Liver (tissue), 9 donors: Measurements from ENCODE around the gene ADRA1B. TPM values are rescaled to one million over a fixed set of nuclear protein-coding genes. Genes with fewer than 3 reads are reported as not detected.

Experiments used
- DNase-seq: peaks from one replicate; pipeline ENCODE4 v3.0.0-alpha.2; 2017; ENCODE audit warnings: low spot score
- H3K27ac ChIP-seq, 2 donors: one replicate each; pipeline ENCODE4 v1.7.0; 2013; ENCODE audit warnings: inconsistent platforms in 2 of 2, low read length in 2 of 2, control low read depth in 1 of 2, low read depth in 1 of 2, mild to moderate bottlenecking in 1 of 2
- H3K27me3 ChIP-seq, 4 donors: one replicate each; pipeline versions ENCODE4 v1.6.1 to v1.7.0; 2013; ENCODE audit warnings: low read length in 3 of 4, inconsistent platforms in 1 of 4, mild to moderate bottlenecking in 1 of 4, moderate library complexity in 1 of 4; ENCODE audit not compliant: control insufficient read depth in 4 of 4, insufficient read depth in 4 of 4
- H3K36me3 ChIP-seq, 4 donors: one replicate each; pipeline versions ENCODE4 v1.6.1 to v1.7.0; 2013; ENCODE audit warnings: low read length in 3 of 4, mild to moderate bottlenecking in 3 of 4, low read depth in 1 of 4, moderate library complexity in 1 of 4; ENCODE audit not compliant: control insufficient read depth in 4 of 4, insufficient read depth in 3 of 4
- H3K4me1 ChIP-seq, 4 donors: one replicate each; pipeline versions ENCODE4 v1.6.1 to v1.7.0; 2013; ENCODE audit warnings: low read length in 3 of 4, mild to moderate bottlenecking in 3 of 4, moderate library complexity in 1 of 4; ENCODE audit not compliant: control insufficient read depth in 4 of 4, insufficient read depth in 4 of 4
- H3K4me3 ChIP-seq, 3 donors: one replicate each; pipeline versions ENCODE4 v1.6.1 to v1.7.0; 2013; ENCODE audit warnings: low read length in 3 of 3, control low read depth in 1 of 3, low read depth in 1 of 3, mild to moderate bottlenecking in 1 of 3
- H3K9ac ChIP-seq, 2 donors: one replicate each; pipeline ENCODE4 v1.7.0; 2013; ENCODE audit warnings: low read length in 2 of 2, mild to moderate bottlenecking in 2 of 2, moderate library complexity in 2 of 2, control low read depth in 1 of 2, low read depth in 1 of 2
- H3K9me3 ChIP-seq, 4 donors: one replicate each; pipeline versions ENCODE4 v1.6.1 to v1.7.0; 2013; ENCODE audit warnings: low read length in 3 of 4; ENCODE audit not compliant: control insufficient read depth in 4 of 4
- EGR1 ChIP-seq, 2 donors: IDR thresholded peaks; 2 replicates each; pipeline ENCODE4 v1.6.1; 2016 to 2018; ENCODE audit warnings: antibody characterized with exemption in 2 of 2, low read depth in 2 of 2
- FOXA2 ChIP-seq: IDR thresholded peaks from 2 replicates; pipeline ENCODE4 v1.6.1; 2016; ENCODE audit warnings: antibody characterized with exemption
- HNF4G ChIP-seq: IDR thresholded peaks from 2 replicates; pipeline ENCODE4 v1.6.1; 2016; ENCODE audit warnings: antibody characterized with exemption
- NR2F2 ChIP-seq: IDR thresholded peaks from 2 replicates; pipeline ENCODE4 v1.6.1; 2016; ENCODE audit warnings: antibody characterized with exemption
- RXRA ChIP-seq, 2 donors: IDR thresholded peaks; 2 replicates each; pipeline ENCODE4 v1.6.1; 2017 to 2018; ENCODE audit warnings: antibody characterized with exemption in 2 of 2, mild to moderate bottlenecking in 1 of 2
- SP1 ChIP-seq: IDR thresholded peaks from 2 replicates; pipeline ENCODE4 v1.6.1; 2018; ENCODE audit warnings: antibody characterized with exemption, mild to moderate bottlenecking
- WGBS: extraction: QIAGEN DNeasy Blood & Tissue Kit; methylation state at CpG from one replicate; pipeline ENCODE4 v1.1.7; 2013; 5-methylcytosine and 5-hydroxymethylcytosine counted together
- polyA plus RNA-seq, 2 donors: library from polyadenylated mRNA; stranded (reverse) in 1 of 2; unstranded in 1 of 2; fragments of 200-250 nt in 1 of 2; fragments of >200 nt in 1 of 2; fragmentation: Nextera tagmentation in 1 of 2; extraction: Ambion mirVana in 1 of 2; gene quantifications; one replicate each; pipeline versions ENCODE4 v1.2.1 to v1.2.3, GENCODE V29; 2013 to 2015
- total RNA-seq, 2 donors: library from RNA; depleted of rRNA; stranded (reverse); fragments of >200 nt; gene quantifications; one replicate each; pipeline ENCODE4 v1.2.3, GENCODE V29; 2014
- TF ChIP-seq, protein P1 (sequence below): IDR thresholded peaks from 2 replicates; pipeline ENCODE4 v1.6.1; 2016; ENCODE audit warnings: antibody characterized with exemption, mild to moderate bottlenecking
- TF ChIP-seq, protein P2 (sequence below): IDR thresholded peaks from 2 replicates; pipeline ENCODE4 v1.6.1; 2016; ENCODE audit warnings: antibody characterized with exemption
- TF ChIP-seq, protein P3 (sequence below): IDR thresholded peaks from 2 replicates; pipeline ENCODE4 v1.6.1; 2016; ENCODE audit warnings: antibody characterized with exemption
- donor health status: healthy.
- donor health status: healthy.
- donor health status: healthy.
- donor health status: healthy.
- donor health status: healthy.

Gene ADRA1B
- total and polyA plus RNA-seq, 4 donors: 0.70 to 13.1 (median 8.2) TPM

DNA sequence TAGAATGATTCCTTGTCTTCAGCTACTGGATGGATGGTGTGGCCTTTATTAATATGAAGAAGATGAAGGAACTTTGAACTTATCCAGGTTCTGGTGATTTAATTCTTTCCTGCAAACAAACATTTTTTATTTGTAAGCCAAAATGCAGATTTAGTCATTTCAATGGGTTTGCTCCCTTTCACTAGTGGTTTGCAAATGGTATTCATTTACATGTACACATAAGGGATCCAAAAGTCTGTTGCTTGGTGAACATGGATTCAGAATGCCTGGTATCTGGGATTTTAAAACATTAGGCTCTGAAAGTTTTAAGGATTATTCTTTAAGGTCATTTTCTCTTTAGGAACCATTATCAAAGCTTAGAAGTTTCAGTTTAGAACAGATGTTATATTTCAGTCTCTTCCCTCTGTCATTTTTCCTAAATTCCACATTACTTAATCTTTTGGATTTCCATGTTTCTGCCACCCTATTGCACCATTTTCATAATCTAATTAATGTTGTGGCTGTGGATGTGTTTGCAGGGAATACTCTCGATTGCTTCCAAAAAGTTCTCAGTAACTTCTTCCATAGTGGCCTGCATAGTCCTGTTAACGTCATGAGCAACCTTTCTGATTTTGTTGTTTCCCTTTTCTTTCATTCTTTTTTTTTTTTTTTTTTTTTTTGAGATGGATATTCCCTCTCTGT is 102.8 kb downstream of the ADRA1B start:
- Histone ChIP-seq H3K9ac (no peak overlapping the region), H3K4me3 (no peak overlapping the region), H3K4me1 (peaks cover 0 to 7% (median 3%) of the 10 kb centered on the region in 4 donors), H3K27me3 (no peaks in the 10 kb centered on the region), H3K9me3 (no peaks in the 10 kb centered on the region), H3K36me3 (peaks cover 0 to 13% (median 4%) of the 10 kb centered on the region in 4 donors), H3K27ac (no peak overlapping the region)
- 93% methylated on average over 2 of the region's 2 CpGs for WGBS
- TF ChIP-seq NR2F2 (no peak), RXRA (IDR thresholded peaks at IDR 0.05) (no peak), EGR1 (IDR thresholded peaks at IDR 0.05; ENCODE audit: low read depth in 2 of 2) (no peak), HNF4G (no peak), SP1 (no peak)
- TF ChIP-seq, protein P1, sequence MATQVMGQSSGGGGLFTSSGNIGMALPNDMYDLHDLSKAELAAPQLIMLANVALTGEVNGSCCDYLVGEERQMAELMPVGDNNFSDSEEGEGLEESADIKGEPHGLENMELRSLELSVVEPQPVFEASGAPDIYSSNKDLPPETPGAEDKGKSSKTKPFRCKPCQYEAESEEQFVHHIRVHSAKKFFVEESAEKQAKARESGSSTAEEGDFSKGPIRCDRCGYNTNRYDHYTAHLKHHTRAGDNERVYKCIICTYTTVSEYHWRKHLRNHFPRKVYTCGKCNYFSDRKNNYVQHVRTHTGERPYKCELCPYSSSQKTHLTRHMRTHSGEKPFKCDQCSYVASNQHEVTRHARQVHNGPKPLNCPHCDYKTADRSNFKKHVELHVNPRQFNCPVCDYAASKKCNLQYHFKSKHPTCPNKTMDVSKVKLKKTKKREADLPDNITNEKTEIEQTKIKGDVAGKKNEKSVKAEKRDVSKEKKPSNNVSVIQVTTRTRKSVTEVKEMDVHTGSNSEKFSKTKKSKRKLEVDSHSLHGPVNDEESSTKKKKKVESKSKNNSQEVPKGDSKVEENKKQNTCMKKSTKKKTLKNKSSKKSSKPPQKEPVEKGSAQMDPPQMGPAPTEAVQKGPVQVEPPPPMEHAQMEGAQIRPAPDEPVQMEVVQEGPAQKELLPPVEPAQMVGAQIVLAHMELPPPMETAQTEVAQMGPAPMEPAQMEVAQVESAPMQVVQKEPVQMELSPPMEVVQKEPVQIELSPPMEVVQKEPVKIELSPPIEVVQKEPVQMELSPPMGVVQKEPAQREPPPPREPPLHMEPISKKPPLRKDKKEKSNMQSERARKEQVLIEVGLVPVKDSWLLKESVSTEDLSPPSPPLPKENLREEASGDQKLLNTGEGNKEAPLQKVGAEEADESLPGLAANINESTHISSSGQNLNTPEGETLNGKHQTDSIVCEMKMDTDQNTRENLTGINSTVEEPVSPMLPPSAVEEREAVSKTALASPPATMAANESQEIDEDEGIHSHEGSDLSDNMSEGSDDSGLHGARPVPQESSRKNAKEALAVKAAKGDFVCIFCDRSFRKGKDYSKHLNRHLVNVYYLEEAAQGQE: no peak
- TF ChIP-seq, protein P2, sequence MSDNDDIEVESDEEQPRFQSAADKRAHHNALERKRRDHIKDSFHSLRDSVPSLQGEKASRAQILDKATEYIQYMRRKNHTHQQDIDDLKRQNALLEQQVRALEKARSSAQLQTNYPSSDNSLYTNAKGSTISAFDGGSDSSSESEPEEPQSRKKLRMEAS: no peak
- DNase-seq: no peak

DNA sequence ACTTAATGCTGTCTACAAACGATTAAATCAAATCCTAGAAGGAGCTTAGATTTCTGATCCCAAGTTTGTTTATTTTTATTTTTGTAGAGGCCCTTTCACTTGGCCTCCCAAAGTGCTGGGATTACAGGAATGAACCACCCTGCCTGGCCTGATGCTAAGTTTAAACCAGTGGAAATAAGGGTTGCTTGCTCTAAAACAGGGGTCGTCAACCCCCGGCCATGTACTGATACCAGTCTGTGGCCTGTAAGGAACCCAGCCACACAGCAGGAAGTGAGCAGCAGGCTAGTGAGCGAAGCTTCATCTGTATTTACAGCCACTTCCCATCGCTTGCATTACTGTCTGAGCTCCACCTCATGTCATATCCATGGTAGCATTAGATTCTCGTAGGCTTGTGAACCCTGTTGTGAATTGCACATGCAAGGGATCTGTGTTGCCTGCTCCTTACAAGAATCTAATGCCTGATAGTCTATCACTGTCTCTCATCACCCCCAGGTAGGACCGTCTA is 104.0 kb downstream of the ADRA1B start:
- H3K9me3 ChIP-seq: no peaks in the 10 kb centered on the region
- peak overlapping the region; percentile 6 to 22 for H3K27ac ChIP-seq
- TF ChIP-seq FOXA2 (no peak), NR2F2 (no peak), SP1 (peak; percentile 16), RXRA (IDR thresholded peaks at IDR 0.05) (peak; percentile 47 to 55)
- TF ChIP-seq, protein P3, sequence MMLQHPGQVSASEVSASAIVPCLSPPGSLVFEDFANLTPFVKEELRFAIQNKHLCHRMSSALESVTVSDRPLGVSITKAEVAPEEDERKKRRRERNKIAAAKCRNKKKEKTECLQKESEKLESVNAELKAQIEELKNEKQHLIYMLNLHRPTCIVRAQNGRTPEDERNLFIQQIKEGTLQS: no peak
- TF ChIP-seq, protein P1: no peak
- no peak overlapping the region for H3K9ac ChIP-seq
- peaks cover 0 to 7% (median 3%) of the 10 kb centered on the region in 4 donors for H3K4me1 ChIP-seq
- no peak overlapping the region for H3K4me3 ChIP-seq
- WGBS: 75% methylated on average over 7 of the region's 7 CpGs
- DNase-seq: no peak
- H3K27me3 ChIP-seq: no peaks in the 10 kb centered on the region
- peaks cover 0 to 9% (median 3%) of the 10 kb centered on the region in 4 donors for H3K36me3 ChIP-seq
